ENCODE measurements around the gene AMOT. TPM values are rescaled to one million over a fixed set of nuclear protein-coding genes. Genes with fewer than 3 reads are reported as not detected.

AMOT gene, protein sequence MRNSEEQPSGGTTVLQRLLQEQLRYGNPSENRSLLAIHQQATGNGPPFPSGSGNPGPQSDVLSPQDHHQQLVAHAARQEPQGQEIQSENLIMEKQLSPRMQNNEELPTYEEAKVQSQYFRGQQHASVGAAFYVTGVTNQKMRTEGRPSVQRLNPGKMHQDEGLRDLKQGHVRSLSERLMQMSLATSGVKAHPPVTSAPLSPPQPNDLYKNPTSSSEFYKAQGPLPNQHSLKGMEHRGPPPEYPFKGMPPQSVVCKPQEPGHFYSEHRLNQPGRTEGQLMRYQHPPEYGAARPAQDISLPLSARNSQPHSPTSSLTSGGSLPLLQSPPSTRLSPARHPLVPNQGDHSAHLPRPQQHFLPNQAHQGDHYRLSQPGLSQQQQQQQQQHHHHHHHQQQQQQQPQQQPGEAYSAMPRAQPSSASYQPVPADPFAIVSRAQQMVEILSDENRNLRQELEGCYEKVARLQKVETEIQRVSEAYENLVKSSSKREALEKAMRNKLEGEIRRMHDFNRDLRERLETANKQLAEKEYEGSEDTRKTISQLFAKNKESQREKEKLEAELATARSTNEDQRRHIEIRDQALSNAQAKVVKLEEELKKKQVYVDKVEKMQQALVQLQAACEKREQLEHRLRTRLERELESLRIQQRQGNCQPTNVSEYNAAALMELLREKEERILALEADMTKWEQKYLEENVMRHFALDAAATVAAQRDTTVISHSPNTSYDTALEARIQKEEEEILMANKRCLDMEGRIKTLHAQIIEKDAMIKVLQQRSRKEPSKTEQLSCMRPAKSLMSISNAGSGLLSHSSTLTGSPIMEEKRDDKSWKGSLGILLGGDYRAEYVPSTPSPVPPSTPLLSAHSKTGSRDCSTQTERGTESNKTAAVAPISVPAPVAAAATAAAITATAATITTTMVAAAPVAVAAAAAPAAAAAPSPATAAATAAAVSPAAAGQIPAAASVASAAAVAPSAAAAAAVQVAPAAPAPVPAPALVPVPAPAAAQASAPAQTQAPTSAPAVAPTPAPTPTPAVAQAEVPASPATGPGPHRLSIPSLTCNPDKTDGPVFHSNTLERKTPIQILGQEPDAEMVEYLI
- 10 to 100 TPM in 2 of 4 donors, 1 to 10 TPM in 2; 6.8 to 32.3 (median 10.0) TPM for total RNA-seq

DNA sequence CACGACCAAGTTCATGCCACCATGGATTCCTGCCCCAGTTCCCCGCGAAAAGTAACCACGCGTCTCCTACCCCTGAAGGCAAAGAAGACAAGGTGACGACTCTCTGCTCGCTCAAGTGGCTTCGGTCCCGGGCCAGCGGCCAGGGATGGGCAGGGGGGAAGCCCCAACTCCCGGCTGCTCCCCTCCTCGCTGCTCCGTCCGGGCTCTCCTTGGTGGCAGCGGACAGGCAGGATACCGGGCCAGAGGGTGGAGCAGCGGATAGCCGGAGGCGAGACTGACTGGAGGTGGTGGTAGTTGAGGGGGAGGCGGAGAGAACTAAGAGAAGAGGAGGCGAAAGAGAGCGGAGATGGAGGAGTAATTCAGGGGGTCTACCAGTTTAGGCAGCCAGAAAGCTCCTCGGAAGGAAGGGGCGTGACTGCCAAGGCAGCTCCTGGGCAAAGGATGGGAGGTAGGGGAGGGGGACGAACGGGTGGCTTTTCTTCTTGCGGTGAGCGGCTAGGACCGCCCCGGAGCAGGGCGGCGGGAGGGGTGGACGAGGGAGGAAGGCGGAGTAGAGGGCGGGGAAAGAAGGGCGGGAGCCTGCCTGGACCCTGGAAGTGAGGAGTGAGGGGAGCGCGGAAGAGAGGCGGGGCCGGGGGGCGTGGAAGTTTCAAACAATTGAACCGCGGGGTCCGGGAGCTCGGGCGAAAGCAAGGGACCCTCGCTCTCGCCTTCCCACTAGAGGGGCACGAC lies at the start of gene AMOT:
Gene AMOT, minus strand, starts transcription at position 450 of the 732 bp plus-strand sequence. CDS start 17,705 bp downstream, outside the sequence.
- no peaks in the 10 kb centered on the region for H3K27me3 ChIP-seq
- peak within 1 kb of the TSS; percentile 66 to 91 for H3K4me3 ChIP-seq
- 0 to 18% methylated on average over 1 to 26 of the region's 49 CpGs for WGBS, 2 donors (ENCODE audit: low coverage in 1 of 2)
- H3K4me1 ChIP-seq: peaks cover 0 to 7% (median 0%) of the 10 kb centered on the region in 3 donors
- peak; percentile 31 for TF ChIP-seq POLR2AphosphoS5 (IDR thresholded peaks at IDR 0.05)
- no peak for TF ChIP-seq EP300 (IDR thresholded peaks at IDR 0.05)
- peak in 1 of 2 donors; percentile 21 for TF ChIP-seq POLR2A (IDR thresholded peaks at IDR 0.05)
- TF ChIP-seq, protein P1, sequence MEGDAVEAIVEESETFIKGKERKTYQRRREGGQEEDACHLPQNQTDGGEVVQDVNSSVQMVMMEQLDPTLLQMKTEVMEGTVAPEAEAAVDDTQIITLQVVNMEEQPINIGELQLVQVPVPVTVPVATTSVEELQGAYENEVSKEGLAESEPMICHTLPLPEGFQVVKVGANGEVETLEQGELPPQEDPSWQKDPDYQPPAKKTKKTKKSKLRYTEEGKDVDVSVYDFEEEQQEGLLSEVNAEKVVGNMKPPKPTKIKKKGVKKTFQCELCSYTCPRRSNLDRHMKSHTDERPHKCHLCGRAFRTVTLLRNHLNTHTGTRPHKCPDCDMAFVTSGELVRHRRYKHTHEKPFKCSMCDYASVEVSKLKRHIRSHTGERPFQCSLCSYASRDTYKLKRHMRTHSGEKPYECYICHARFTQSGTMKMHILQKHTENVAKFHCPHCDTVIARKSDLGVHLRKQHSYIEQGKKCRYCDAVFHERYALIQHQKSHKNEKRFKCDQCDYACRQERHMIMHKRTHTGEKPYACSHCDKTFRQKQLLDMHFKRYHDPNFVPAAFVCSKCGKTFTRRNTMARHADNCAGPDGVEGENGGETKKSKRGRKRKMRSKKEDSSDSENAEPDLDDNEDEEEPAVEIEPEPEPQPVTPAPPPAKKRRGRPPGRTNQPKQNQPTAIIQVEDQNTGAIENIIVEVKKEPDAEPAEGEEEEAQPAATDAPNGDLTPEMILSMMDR (IDR thresholded peaks at IDR 0.05): peak in 1 of 4 experiments; percentile 6
- H3K27ac ChIP-seq: peak within 1 kb of the TSS; percentile 74 to 84 (median 82)
- no peaks in the 10 kb centered on the region for H3K9me3 ChIP-seq
- ATAC-seq: peak; percentile 87
- no peaks in the 10 kb centered on the region for H3K36me3 ChIP-seq

DNA sequence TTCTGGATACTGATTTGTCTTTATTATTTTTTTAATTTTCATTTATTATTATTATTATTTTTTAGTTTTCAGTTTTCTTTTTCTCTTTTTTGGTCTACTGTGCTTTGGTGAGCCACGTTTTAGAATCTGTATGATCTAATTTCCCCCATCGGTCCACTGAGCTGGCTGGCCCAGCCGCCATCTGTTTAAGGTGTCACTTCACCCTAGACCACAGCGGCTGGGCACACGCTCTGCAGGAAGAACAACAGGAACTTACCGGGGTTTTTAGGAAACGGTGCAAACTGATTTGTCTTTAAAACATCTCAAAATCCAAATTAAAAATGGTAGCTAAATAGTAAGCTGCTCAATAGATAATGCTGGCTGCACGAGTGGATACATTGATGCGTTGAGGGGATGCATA lies 48.8 kb upstream of the AMOT start:
- H3K27me3 ChIP-seq: no peaks in the 10 kb centered on the region
- H3K36me3 ChIP-seq: no peaks in the 10 kb centered on the region
- H3K27ac ChIP-seq: no peak overlapping the region
- no peaks in the 10 kb centered on the region for H3K9me3 ChIP-seq
- H3K4me1 ChIP-seq: no peaks in the 10 kb centered on the region
- ATAC-seq: no peak
- TF ChIP-seq EP300 (IDR thresholded peaks at IDR 0.05): no peak
- TF ChIP-seq, protein P1 (IDR thresholded peaks at IDR 0.05): no peak
- TF ChIP-seq POLR2A (IDR thresholded peaks at IDR 0.05): no peak
- no peak for TF ChIP-seq POLR2AphosphoS5 (IDR thresholded peaks at IDR 0.05)
- H3K4me3 ChIP-seq: no peak overlapping the region
- WGBS, 2 donors (ENCODE audit: low coverage in 1 of 2): 44 to 45% methylated on average over 2 to 3 of the region's 9 CpGs

DNA sequence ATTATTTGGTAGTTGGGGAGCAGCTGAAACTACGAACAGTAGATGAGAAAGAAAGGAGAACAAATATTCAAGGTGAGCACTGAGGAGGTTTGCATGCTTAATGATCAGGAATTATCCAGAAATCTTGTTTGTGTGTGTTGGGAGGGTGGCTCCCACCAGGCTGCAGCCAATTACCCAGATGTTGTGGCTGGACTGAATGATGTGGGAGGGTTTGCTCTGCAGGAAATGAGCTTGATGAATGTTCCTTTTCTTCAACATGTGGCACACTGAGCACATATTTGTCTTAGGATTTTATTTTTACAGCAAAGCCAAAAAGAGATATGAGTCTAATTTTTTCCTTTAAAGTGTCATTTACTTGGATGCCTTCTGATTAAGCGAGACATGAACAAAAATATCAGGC lies 48.3 kb upstream of the AMOT start:
- H3K27me3 ChIP-seq: no peaks in the 10 kb centered on the region
- H3K4me3 ChIP-seq: no peak overlapping the region
- no peaks in the 10 kb centered on the region for H3K9me3 ChIP-seq
- no peaks in the 10 kb centered on the region for H3K36me3 ChIP-seq
- no peak for ATAC-seq
- H3K27ac ChIP-seq: no peak overlapping the region
- WGBS, 2 donors (ENCODE audit: low coverage in 1 of 2): 13 to 58% methylated on average over 1 of the region's 2 CpGs
- TF ChIP-seq POLR2A (IDR thresholded peaks at IDR 0.05): no peak
- TF ChIP-seq POLR2AphosphoS5 (IDR thresholded peaks at IDR 0.05): no peak
- TF ChIP-seq, protein P1 (IDR thresholded peaks at IDR 0.05): no peak
- TF ChIP-seq EP300 (IDR thresholded peaks at IDR 0.05): no peak
- H3K4me1 ChIP-seq: no peaks in the 10 kb centered on the region

DNA sequence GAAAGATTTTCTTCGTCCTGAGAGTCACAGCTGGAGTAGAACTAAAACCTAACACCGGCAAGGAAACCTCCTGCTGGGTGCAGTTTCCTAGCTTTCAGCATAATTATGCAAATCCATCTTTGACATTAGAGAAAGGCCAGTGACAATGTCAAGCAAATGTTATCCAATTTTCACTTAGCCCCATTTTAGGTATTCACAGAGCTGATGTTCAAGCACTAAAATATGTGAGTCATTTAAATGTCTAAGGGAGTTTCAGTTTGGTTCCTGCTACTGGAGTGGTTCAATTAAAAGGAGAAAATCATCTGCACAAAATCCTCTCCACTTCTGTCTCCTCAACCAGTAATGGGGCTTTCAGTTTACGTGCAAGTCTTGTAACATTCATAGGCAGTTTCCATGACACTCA lies 37.1 kb upstream of the AMOT start:
- Histone ChIP-seq H3K4me1 (no peaks in the 10 kb centered on the region), H3K9me3 (no peaks in the 10 kb centered on the region), H3K4me3 (no peak overlapping the region), H3K36me3 (no peaks in the 10 kb centered on the region), H3K27ac (no peak overlapping the region), H3K27me3 (no peaks in the 10 kb centered on the region)
- TF ChIP-seq EP300 (IDR thresholded peaks at IDR 0.05) (no peak), POLR2AphosphoS5 (IDR thresholded peaks at IDR 0.05) (no peak), POLR2A (IDR thresholded peaks at IDR 0.05) (no peak)
- TF ChIP-seq, protein P1 (IDR thresholded peaks at IDR 0.05): no peak
- WGBS, 2 donors (ENCODE audit: low coverage in 1 of 2): 61 to 65% methylated on average over 2 to 3 of the region's 3 CpGs
- no peak for ATAC-seq
